H1 (cell line): ENCODE results near the gene ARL8A. TPM values are rescaled to one million over a fixed set of nuclear protein-coding genes. Genes with fewer than 3 reads are reported as not detected.
A peak's percentile ranks its signal among the peaks of the same experiment; 100 is the strongest.

ENCODE experiments used
- CTCF ChIA-PET: fragments of 300-600 bp; sonication (Branson Sonifier 250); formaldehyde crosslinking; loops from one replicate; lab custom pipeline; 2021; ENCODE audit not compliant: partially characterized antibody; lab: Charles Lee
- POLR2A ChIA-PET: fragments of 300-600 bp; sonication (Branson Sonifier 250); formaldehyde crosslinking; loops from one replicate; lab custom pipeline; 2021; ENCODE audit warnings: inconsistent platforms; ENCODE audit not compliant: partially characterized antibody; lab: Charles Lee
- DNase-seq, 2 experiments: peaks; one replicate each; pipeline versions ENCODE4 v3.0.0 to v3.0.0-alpha.2; 2010 to 2022; ENCODE audit warnings: low spot score in 2 of 2, low read depth in 1 of 2, mixed read lengths in 1 of 2
- FAIRE-seq: peaks from 2 replicates; lab custom pipeline; 2011; peaks lifted over from hg19 to GRCh38; lab: Jason Lieb, UNC
- H2AFZ ChIP-seq: 2 replicates; pipeline ENCODE4 v1.8.1; 2012; ENCODE audit warnings: low read length, inconsistent platforms
- H2AK5ac ChIP-seq: 2 replicates; pipeline ENCODE4 v1.6.1; 2013; ENCODE audit warnings: low read depth, low read length
- H2BK120ac ChIP-seq: replicated peaks from 2 replicates; pipeline ENCODE3; 2013; ENCODE audit warnings: low read depth, low read length, inconsistent platforms
- H2BK12ac ChIP-seq: 2 replicates; pipeline ENCODE4 v1.6.1; 2013; ENCODE audit warnings: low read depth, low read length
- H2BK15ac ChIP-seq: 2 replicates; pipeline ENCODE4 v1.6.1; 2013; ENCODE audit warnings: low read length
- H2BK20ac ChIP-seq: 2 replicates; pipeline ENCODE4 v1.6.1; 2013; ENCODE audit warnings: low read length
- H2BK5ac ChIP-seq: 2 replicates; pipeline ENCODE4 v1.6.1; 2013; ENCODE audit warnings: low read depth, low read length
- H3K14ac ChIP-seq: 2 replicates; pipeline ENCODE4 v1.6.1; 2013; ENCODE audit warnings: inconsistent platforms; ENCODE audit not compliant: insufficient read length
- H3K18ac ChIP-seq: 2 replicates; pipeline ENCODE4 v1.6.1; 2013; ENCODE audit warnings: low read length; ENCODE audit errors: extremely low read depth
- H3K23ac ChIP-seq: 2 replicates; pipeline ENCODE4 v1.6.1; 2013; ENCODE audit warnings: inconsistent platforms; ENCODE audit not compliant: insufficient read length
- H3K23me2 ChIP-seq: 2 replicates; pipeline ENCODE4 v1.6.1; 2013; ENCODE audit warnings: low read depth, low read length
- H3K27ac ChIP-seq: 2 replicates; pipeline ENCODE4 v1.6.1; 2011; ENCODE audit warnings: low read depth, low read length, inconsistent platforms
- H3K27me3 ChIP-seq, 4 experiments: replicated peaks in 1 of 4; 1 replicate in 1 of 4; 2 replicates in 3 of 4; pipeline versions ENCODE4 v1.6.1 to v1.8.1; 2011 to 2013; ENCODE audit warnings: low read length in 3 of 4, mild to moderate bottlenecking in 3 of 4, inconsistent platforms in 2 of 4, mixed read lengths in 2 of 4, moderate library complexity in 1 of 4; ENCODE audit not compliant: control insufficient read depth in 3 of 4, insufficient read depth in 3 of 4; ENCODE audit errors: extremely low read depth in 1 of 4
- H3K36me3 ChIP-seq, 4 experiments: 2 replicates each; pipeline versions ENCODE4 v1.6.1 to v1.8.1; 2011 to 2013; ENCODE audit warnings: mild to moderate bottlenecking in 4 of 4, low read length in 3 of 4, moderate library complexity in 2 of 4, control low read depth in 1 of 4, inconsistent platforms in 1 of 4; ENCODE audit not compliant: insufficient read depth in 4 of 4, control insufficient read depth in 2 of 4
- H3K4ac ChIP-seq: replicated peaks from 2 replicates; pipeline ENCODE3; 2013; ENCODE audit warnings: low read length, low read depth, mixed read lengths, inconsistent platforms; ENCODE audit not compliant: insufficient read length
- H3K4me1 ChIP-seq, 4 experiments: replicated peaks in 1 of 4; 1 replicate in 1 of 4; 2 replicates in 3 of 4; pipeline versions ENCODE4 v1.6.1 to v1.8.1; 2011 to 2013; ENCODE audit warnings: low read length in 3 of 4, inconsistent platforms in 2 of 4, mixed read lengths in 1 of 4; ENCODE audit not compliant: insufficient read depth in 4 of 4, control insufficient read depth in 3 of 4
- H3K4me2 ChIP-seq, 2 experiments: 2 replicates each; pipeline versions ENCODE4 v1.6.1 to v1.8.1; 2011 to 2013; ENCODE audit warnings: low read depth in 2 of 2, low read length in 2 of 2, control low read depth in 1 of 2, inconsistent platforms in 1 of 2, mild to moderate bottlenecking in 1 of 2; ENCODE audit not compliant: insufficient read depth in 1 of 2
- H3K4me3 ChIP-seq, 4 experiments: fragments of 200-600, 300-600 bp in 1 of 4; sonication (generic), shearing (Covaris generic), sonication (Bioruptor Twin) in 1 of 4; 2 replicates each; pipeline versions ENCODE4 v1.5.1 to v1.8.1; 2011 to 2016; ENCODE audit warnings: low read length in 4 of 4, low read depth in 3 of 4, control low read depth in 2 of 4, inconsistent platforms in 2 of 4, mild to moderate bottlenecking in 2 of 4, mixed read lengths in 1 of 4, moderate library complexity in 1 of 4; ENCODE audit not compliant: insufficient read depth in 2 of 4; ENCODE audit errors: extremely low read depth in 1 of 4
- H3K56ac ChIP-seq: replicated peaks from 2 replicates; pipeline ENCODE3; 2013; ENCODE audit warnings: low read depth, mild to moderate bottlenecking, mixed read lengths, low read length, inconsistent platforms; ENCODE audit not compliant: insufficient read length
- H3K79me1 ChIP-seq: 2 replicates; pipeline ENCODE4 v1.6.1; 2013; ENCODE audit warnings: low read depth, low read length, control low read depth
- H3K79me2 ChIP-seq, 2 experiments: 2 replicates each; pipeline versions ENCODE4 v1.6.1 to v1.8.1; 2012 to 2013; ENCODE audit warnings: low read length in 2 of 2, mild to moderate bottlenecking in 2 of 2, inconsistent platforms in 1 of 2; ENCODE audit not compliant: insufficient read depth in 2 of 2, control insufficient read depth in 1 of 2
- H3K9ac ChIP-seq, 4 experiments: replicated peaks in 1 of 4; 1 replicate in 1 of 4; 2 replicates in 3 of 4; pipeline versions ENCODE4 v1.6.1 to v1.8.1; 2011 to 2013; ENCODE audit warnings: low read depth in 3 of 4, low read length in 3 of 4, control low read depth in 2 of 4, mild to moderate bottlenecking in 2 of 4, moderate library complexity in 2 of 4, inconsistent platforms in 1 of 4; ENCODE audit errors: extremely low read depth in 1 of 4
- H3K9me3 ChIP-seq, 2 experiments: 2 replicates each; pipeline versions ENCODE4 v1.6.1 to v1.8.1; 2012 to 2013; ENCODE audit warnings: mild to moderate bottlenecking in 2 of 2, moderate library complexity in 2 of 2, control low read depth in 1 of 2, inconsistent platforms in 1 of 2, low read depth in 1 of 2, low read length in 1 of 2, mixed read lengths in 1 of 2; ENCODE audit not compliant: insufficient read depth in 2 of 2
- H4K20me1 ChIP-seq, 2 experiments: replicated peaks in 1 of 2; 2 replicates each; pipeline versions ENCODE3 to v1.8.1; 2011 to 2013; ENCODE audit warnings: inconsistent platforms in 2 of 2, low read length in 2 of 2, mild to moderate bottlenecking in 1 of 2; ENCODE audit not compliant: insufficient read depth in 2 of 2, control insufficient read depth in 1 of 2
- H4K5ac ChIP-seq: 2 replicates; pipeline ENCODE4 v1.6.1; 2013; ENCODE audit warnings: low read length, low read depth, mixed read lengths, inconsistent platforms; ENCODE audit not compliant: insufficient read length
- H4K8ac ChIP-seq: 2 replicates; pipeline ENCODE4 v1.8.0; 2013; ENCODE audit warnings: mild to moderate bottlenecking, moderate library complexity, low read length, inconsistent platforms; ENCODE audit not compliant: insufficient read depth; ENCODE audit errors: extremely low read depth
- H4K91ac ChIP-seq: replicated peaks from 2 replicates; pipeline ENCODE3; 2013; ENCODE audit warnings: low read length, mixed read lengths, inconsistent platforms; ENCODE audit not compliant: insufficient read length
- BRCA1 ChIP-seq: IDR thresholded peaks from 2 replicates; pipeline ENCODE4 v1.6.1; 2012; ENCODE audit warnings: low read depth, low read length, improper control_type of control experiment
- CHD1 ChIP-seq: IDR thresholded peaks from 2 replicates; pipeline ENCODE4 v1.6.1; 2012; ENCODE audit warnings: low read depth, low read length, improper control_type of control experiment
- CHD2 ChIP-seq: IDR thresholded peaks from 2 replicates; pipeline ENCODE4 v1.6.1; 2012; ENCODE audit warnings: low read length, improper control_type of control experiment
- E2F6 ChIP-seq: IDR thresholded peaks from 2 replicates; pipeline ENCODE4 v1.6.1; 2012; ENCODE audit warnings: inconsistent platforms
- EGR1 ChIP-seq: IDR thresholded peaks from 2 replicates; pipeline ENCODE4 v1.6.1; 2011; ENCODE audit warnings: low read depth, low read length, borderline replicate concordance
- EZH2 ChIP-seq: fragments of 200-600 bp; sonication (generic); IDR thresholded peaks from 2 replicates; pipeline ENCODE4 v1.7.1; 2012; ENCODE audit warnings: low read depth, mild to moderate bottlenecking, moderate library complexity, low read length, inconsistent platforms; ENCODE audit not compliant: severe bottlenecking
- NANOG ChIP-seq: IDR thresholded peaks from 2 replicates; pipeline ENCODE4 v1.6.1; 2011; ENCODE audit warnings: low read length, low read depth, mild to moderate bottlenecking, inconsistent platforms; ENCODE audit not compliant: insufficient read depth, poor library complexity, severe bottlenecking
- NRF1 ChIP-seq: IDR thresholded peaks from 2 replicates; pipeline ENCODE4 v1.6.1; 2011; ENCODE audit warnings: mild to moderate bottlenecking, low read depth, low read length, improper control_type of control experiment
- RFX5 ChIP-seq: IDR thresholded peaks from 2 replicates; pipeline ENCODE4 v1.6.1; 2011; ENCODE audit warnings: low read depth, low read length, improper control_type of control experiment, borderline replicate concordance
- SP1 ChIP-seq: IDR thresholded peaks from 2 replicates; pipeline ENCODE4 v1.6.1; 2011; ENCODE audit warnings: low read depth, low read length
- TAF7 ChIP-seq: optimal IDR thresholded peaks from 2 replicates; pipeline ENCODE3; 2011; ENCODE audit warnings: low read depth, mild to moderate bottlenecking, inconsistent platforms, low read length, moderate library complexity, borderline replicate concordance
- WGBS, 2 experiments: shearing (Covaris generic) in 1 of 2; methylation state at CpG; one replicate each; pipeline versions ENCODE4 v1.1.6 to v1.1.7; 2013 to 2015; ENCODE audit warnings: low lambda C conversion rate in 2 of 2, mixed read lengths in 2 of 2, inconsistent platforms in 1 of 2, low coverage in 1 of 2, missing lambda C conversion rate in 1 of 2; ENCODE audit not compliant: insufficient replicate concordance in 2 of 2, insufficient coverage in 1 of 2, insufficient read length in 1 of 2; ENCODE audit errors: extremely low coverage in 1 of 2, missing lambda C conversion rate in 1 of 2; 5-methylcytosine and 5-hydroxymethylcytosine counted together
- polyA plus RNA-seq, 7 experiments: library from polyadenylated mRNA; depleted of rRNA in 3 of 7; stranded (reverse) in 5 of 7; unstranded in 2 of 7; fragments of >200 nt in 5 of 7; fragments of 200-250 nt in 2 of 7; gene quantifications; 1 replicate in 5 of 7; 2 replicates in 1 of 7; 4 replicates in 1 of 7; pipeline versions ENCODE4 v1.2.1 to v1.2.3, GENCODE V29; 2011 to 2013; ENCODE audit warnings: missing spikeins in 2 of 7, mixed read lengths in 2 of 7
- total RNA-seq: library from RNA; stranded (reverse); fragmentation: NEBNext Ultra II Directional; extraction: Animal tissue kit (Norgen Biotek cat#: 25700); gene quantifications from 2 replicates; pipeline ENCODE4 v1.2.1, GENCODE V29; 2021
- TF ChIP-seq, protein P1 (sequence below): IDR thresholded peaks from 2 replicates; pipeline ENCODE4 v1.6.1; 2012; ENCODE audit warnings: low read length, inconsistent platforms

The ARL8A gene
- total and polyA plus RNA-seq, 2 of the 8 experiments (the other 6 are each of a cell fraction or from before 2014, with no cell fraction given) = 40.3 to 58.7 TPM

DNA sequence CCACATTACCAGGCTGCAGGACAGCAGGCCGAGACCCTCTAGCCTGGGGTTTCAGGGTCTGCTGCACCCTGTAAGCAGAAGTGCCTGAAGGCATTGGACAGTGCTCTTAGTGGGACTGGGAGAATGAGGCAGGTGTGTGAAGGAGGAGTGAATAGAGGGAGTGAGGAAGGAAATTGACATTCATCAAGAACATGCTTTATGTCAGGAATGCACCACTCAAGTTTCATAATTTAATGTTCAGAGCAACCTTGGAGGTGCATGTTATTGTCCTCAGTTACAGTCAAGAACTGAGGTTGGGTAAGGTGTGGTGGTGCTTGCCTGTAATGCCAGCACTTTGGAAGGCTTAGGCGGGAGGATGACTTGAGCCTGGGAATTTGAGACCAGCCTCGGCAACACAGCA lies 33.6 kb downstream of the ARL8A start:
- 0 out of 2 replicates have a peak overlapping the region, but pooled peaks have one; percentile 77 for H2BK12ac ChIP-seq
- no peak overlapping the region for H3K56ac ChIP-seq
- CTCF ChIA-PET = interaction anchor here (29.2 kb wide), 1 partner anchor 106 kb away, joined by 1014 read pairs; the partner anchor contains the start of gene ELF3
- no peaks in the 10 kb centered on the region for H3K27me3 ChIP-seq
- no peak overlapping the region for H3K4me2 ChIP-seq
- no peak overlapping the region for H3K14ac ChIP-seq
- H2BK5ac ChIP-seq = no peak overlapping the region
- TF ChIP-seq EGR1 = no peak
- no peak for TF ChIP-seq TAF7
- TF ChIP-seq EZH2 = no peak
- TF ChIP-seq, protein P1, sequence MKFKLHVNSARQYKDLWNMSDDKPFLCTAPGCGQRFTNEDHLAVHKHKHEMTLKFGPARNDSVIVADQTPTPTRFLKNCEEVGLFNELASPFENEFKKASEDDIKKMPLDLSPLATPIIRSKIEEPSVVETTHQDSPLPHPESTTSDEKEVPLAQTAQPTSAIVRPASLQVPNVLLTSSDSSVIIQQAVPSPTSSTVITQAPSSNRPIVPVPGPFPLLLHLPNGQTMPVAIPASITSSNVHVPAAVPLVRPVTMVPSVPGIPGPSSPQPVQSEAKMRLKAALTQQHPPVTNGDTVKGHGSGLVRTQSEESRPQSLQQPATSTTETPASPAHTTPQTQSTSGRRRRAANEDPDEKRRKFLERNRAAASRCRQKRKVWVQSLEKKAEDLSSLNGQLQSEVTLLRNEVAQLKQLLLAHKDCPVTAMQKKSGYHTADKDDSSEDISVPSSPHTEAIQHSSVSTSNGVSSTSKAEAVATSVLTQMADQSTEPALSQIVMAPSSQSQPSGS = no peak
- no peak for TF ChIP-seq NRF1
- TF ChIP-seq CHD2 = no peak
- TF ChIP-seq RFX5 = no peak
- no peak for TF ChIP-seq SP1
- no peak for TF ChIP-seq NANOG
- no peak for TF ChIP-seq E2F6
- TF ChIP-seq CHD1 = no peak
- TF ChIP-seq BRCA1 = no peak
- no peaks in the 10 kb centered on the region for H3K79me1 ChIP-seq
- no peak overlapping the region for H4K5ac ChIP-seq
- H2BK120ac ChIP-seq = no peak overlapping the region
- no peak for DNase-seq
- no peak overlapping the region for H3K27ac ChIP-seq
- no peaks in the 10 kb centered on the region for H3K9me3 ChIP-seq
- H2BK20ac ChIP-seq = no peak overlapping the region
- peak overlapping the region; percentile 19 for H3K4ac ChIP-seq
- H3K18ac ChIP-seq = no peak overlapping the region
- no peak for FAIRE-seq
- POLR2A ChIA-PET = interaction anchor here (6.3 kb wide), 1 partner anchor 102 kb away, joined by 45 read pairs; the partner anchor contains the start of gene ELF3
- no peak overlapping the region for H3K23ac ChIP-seq
- no peak overlapping the region for H2AFZ ChIP-seq
- H3K9ac ChIP-seq = no peak overlapping the region
- H3K4me1 ChIP-seq = peaks cover 8 to 25% (median 12%) of the 10 kb centered on the region in 4 experiments
- H3K23me2 ChIP-seq = no peaks in the 10 kb centered on the region; the same call in 1 of the 2 replicates
- peak overlapping the region; percentile 12; the same call in 1 of the 2 replicates for H2BK15ac ChIP-seq
- H3K79me2 ChIP-seq = no peaks in the 10 kb centered on the region
- no peak overlapping the region for H2AK5ac ChIP-seq
- no peaks in the 10 kb centered on the region for H3K36me3 ChIP-seq
- no peaks in the 10 kb centered on the region for H4K20me1 ChIP-seq
- 88% methylated on average over 3 of the region's 3 CpGs; no CpG with 5 or more reads in 1 of the 2 experiments for WGBS, 2 experiments
- H4K91ac ChIP-seq = no peak overlapping the region
- no peak overlapping the region for H3K4me3 ChIP-seq
- no peak overlapping the region for H4K8ac ChIP-seq
